ENCODE measurements around the gene BBS4. TPM values are rescaled to one million over a fixed set of nuclear protein-coding genes. Genes with fewer than 3 reads are reported as not detected.

Gene BBS4
- total and polyA plus RNA-seq, 9 of the 15 experiments (the other 6 are each of a cell fraction or from before 2014, with no cell fraction given): 25.1 to 80.7 (median 38.9) TPM

DNA sequence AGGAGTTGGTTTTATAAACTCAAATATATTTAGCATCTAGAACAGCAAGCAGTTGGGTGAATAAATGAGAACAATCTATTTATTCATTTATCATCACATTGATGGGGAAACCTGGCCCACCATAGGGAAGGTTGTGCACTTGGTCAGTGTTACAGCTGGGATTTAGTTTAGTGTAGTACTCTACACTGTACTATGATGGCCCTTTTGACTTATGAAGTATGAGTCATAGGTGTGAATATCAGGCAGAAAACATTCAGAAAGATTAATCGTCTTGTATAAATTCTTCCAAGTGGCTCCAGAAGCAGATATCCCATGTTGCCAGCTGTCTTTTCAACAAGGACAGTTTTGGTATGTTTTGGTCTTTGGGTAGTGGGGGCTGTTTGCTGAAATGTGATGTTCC is 38.0 kb downstream of the BBS4 start:
- Histone ChIP-seq H3K9ac (ENCODE audit: insufficient read depth in 1 of 2, low read depth in 2 of 2, low read length in 2 of 2) (no peak overlapping the region), H3K4me3 (no peak overlapping the region), H3K27ac (ENCODE audit: extremely low read depth, low read depth, low read length) (no peak overlapping the region), H3K4me1 (replicated peaks in 1 of 2; ENCODE audit: control insufficient read depth in 2 of 2, insufficient read depth in 2 of 2, low read length in 2 of 2) (no peaks in the 10 kb centered on the region), H3K27me3 (ENCODE audit: control insufficient read depth in 2 of 2, insufficient read depth in 2 of 2, low read length in 2 of 2) (no peaks in the 10 kb centered on the region), H3K9me3 (replicated peaks; ENCODE audit: control insufficient read depth, insufficient read depth, low read depth, low read length) (no peaks in the 10 kb centered on the region), H2AFZ (ENCODE audit: low read depth, low read length) (no peak overlapping the region), H3K9me1 (ENCODE audit: control insufficient read depth, insufficient read depth, low read length) (no peaks in the 10 kb centered on the region), H3K4me2 (ENCODE audit: insufficient read depth, low read length) (no peak overlapping the region), H4K20me1 (replicated peaks; ENCODE audit: control insufficient read depth, insufficient read depth, low read length) (no peaks in the 10 kb centered on the region), H3K36me3 (ENCODE audit: control insufficient read depth, insufficient read depth, low read length) (peaks cover 8% of the 10 kb centered on the region; the same call in 1 of the 3 replicates), H3K79me2 (ENCODE audit: control insufficient read depth, insufficient read depth, low read length) (no peaks in the 10 kb centered on the region)
- CTCF ChIA-PET (ENCODE audit: low intra/inter-chr PET ratio): no interaction called here
- FAIRE-seq (no peak), DNase-seq (ENCODE audit: extremely low read depth in 1 of 4, low spot score in 3 of 4) (no peak), ATAC-seq (no peak)
- in situ Hi-C loops (cut with MboI): no loop called here
- TF ChIP-seq, protein P1, sequence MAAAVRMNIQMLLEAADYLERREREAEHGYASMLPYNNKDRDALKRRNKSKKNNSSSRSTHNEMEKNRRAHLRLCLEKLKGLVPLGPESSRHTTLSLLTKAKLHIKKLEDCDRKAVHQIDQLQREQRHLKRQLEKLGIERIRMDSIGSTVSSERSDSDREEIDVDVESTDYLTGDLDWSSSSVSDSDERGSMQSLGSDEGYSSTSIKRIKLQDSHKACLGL (CRISPR knock-in tag; IDR thresholded peaks at IDR 0.05; ENCODE audit: borderline replicate concordance, poor library complexity, severe bottlenecking): no peak
- TF ChIP-seq, protein P2, sequence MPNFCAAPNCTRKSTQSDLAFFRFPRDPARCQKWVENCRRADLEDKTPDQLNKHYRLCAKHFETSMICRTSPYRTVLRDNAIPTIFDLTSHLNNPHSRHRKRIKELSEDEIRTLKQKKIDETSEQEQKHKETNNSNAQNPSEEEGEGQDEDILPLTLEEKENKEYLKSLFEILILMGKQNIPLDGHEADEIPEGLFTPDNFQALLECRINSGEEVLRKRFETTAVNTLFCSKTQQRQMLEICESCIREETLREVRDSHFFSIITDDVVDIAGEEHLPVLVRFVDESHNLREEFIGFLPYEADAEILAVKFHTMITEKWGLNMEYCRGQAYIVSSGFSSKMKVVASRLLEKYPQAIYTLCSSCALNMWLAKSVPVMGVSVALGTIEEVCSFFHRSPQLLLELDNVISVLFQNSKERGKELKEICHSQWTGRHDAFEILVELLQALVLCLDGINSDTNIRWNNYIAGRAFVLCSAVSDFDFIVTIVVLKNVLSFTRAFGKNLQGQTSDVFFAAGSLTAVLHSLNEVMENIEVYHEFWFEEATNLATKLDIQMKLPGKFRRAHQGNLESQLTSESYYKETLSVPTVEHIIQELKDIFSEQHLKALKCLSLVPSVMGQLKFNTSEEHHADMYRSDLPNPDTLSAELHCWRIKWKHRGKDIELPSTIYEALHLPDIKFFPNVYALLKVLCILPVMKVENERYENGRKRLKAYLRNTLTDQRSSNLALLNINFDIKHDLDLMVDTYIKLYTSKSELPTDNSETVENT (CRISPR knock-in tag; IDR thresholded peaks at IDR 0.05): no peak
- TF ChIP-seq ZNF76 (CRISPR knock-in tag; IDR thresholded peaks at IDR 0.05; ENCODE audit: borderline replicate concordance) (no peak), CBX2 (IDR thresholded peaks at IDR 0.05; ENCODE audit: insufficient read depth, low read length, poor library complexity, severe bottlenecking) (no peak), KLF10 (CRISPR knock-in tag; IDR thresholded peaks at IDR 0.05) (no peak), KLF6 (CRISPR knock-in tag; IDR thresholded peaks at IDR 0.05; ENCODE audit: borderline replicate concordance) (no peak), SMAD3 (CRISPR knock-in tag; conservative IDR thresholded peaks at IDR 0.05) (no peak), ZNF354B (CRISPR knock-in tag; IDR thresholded peaks at IDR 0.05) (no peak), CHD4 (IDR thresholded peaks at IDR 0.05; ENCODE audit: insufficient read depth, insufficient replicate concordance, low read depth, low read length, poor library complexity, severe bottlenecking) (no peak)
- TF ChIP-seq, protein P3, sequence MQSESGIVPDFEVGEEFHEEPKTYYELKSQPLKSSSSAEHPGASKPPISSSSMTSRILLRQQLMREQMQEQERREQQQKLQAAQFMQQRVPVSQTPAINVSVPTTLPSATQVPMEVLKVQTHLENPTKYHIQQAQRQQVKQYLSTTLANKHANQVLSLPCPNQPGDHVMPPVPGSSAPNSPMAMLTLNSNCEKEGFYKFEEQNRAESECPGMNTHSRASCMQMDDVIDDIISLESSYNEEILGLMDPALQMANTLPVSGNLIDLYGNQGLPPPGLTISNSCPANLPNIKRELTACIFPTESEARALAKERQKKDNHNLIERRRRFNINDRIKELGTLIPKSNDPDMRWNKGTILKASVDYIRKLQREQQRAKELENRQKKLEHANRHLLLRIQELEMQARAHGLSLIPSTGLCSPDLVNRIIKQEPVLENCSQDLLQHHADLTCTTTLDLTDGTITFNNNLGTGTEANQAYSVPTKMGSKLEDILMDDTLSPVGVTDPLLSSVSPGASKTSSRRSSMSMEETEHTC (IDR thresholded peaks at IDR 0.05): no peak
- 30% methylated on average over 1 of the region's 1 CpG for WGBS (ENCODE audit: insufficient coverage, low coverage, missing lambda C conversion rate)
- no TSS peak for BruUV-seq (replicated peaks)
- POLR2A ChIA-PET: interaction anchor here (1.3 kb wide), 1 partner anchor 26 kb away, joined by 5 read pairs; no protein-coding TSS in a partner anchor
- intact Hi-C loops (cut with micrococcal nuclease): loop anchor here (10.0 kb wide), 1 partner anchor 71 kb away; no protein-coding TSS in a partner anchor

All from K562 (cell line).